ENCODE data around the gene CCDC107.

The CCDC107 gene

GRCh38 chr9:35706951-35707350 lies 48.9 kb downstream of the CCDC107 start:
- no peak for DNase-seq

- DNase-seq = no peak
Observed at GRCh38 chr9:35708146-35708545, 50.1 kb downstream of the CCDC107 start.

- no peak for DNase-seq
Observed at GRCh38 chr9:35710818-35711500, 52.9 kb downstream of the CCDC107 start.
